Activated CD8-positive, alpha-beta memory T cell treated with anti-CD3 and anti-CD28 coated beads, Interleukin-2, amount 50 U/mL, for 48 hours (primary cell): ENCODE results near the gene NUDCD3.
A peak's percentile ranks its signal among the peaks of the same experiment; 100 is the strongest.

Experiments
- DNase-seq: peaks from one replicate; pipeline ENCODE4 v3.0.0-alpha.2; 2020

NUDCD3 gene

GRCh38 chr7:44477063-44477830 lies 13.2 kb downstream of the NUDCD3 start:
- DNase-seq, result peak; percentile 75

GRCh38 chr7:44476313-44476712 lies 14.1 kb downstream of the NUDCD3 start:
- DNase-seq, result no peak

GRCh38 chr7:44473295-44473694 lies 17.2 kb downstream of the NUDCD3 start:
- no peak for DNase-seq

- DNase-seq, result no peak
Observed at GRCh38 chr7:44472843-44473242, 17.6 kb downstream of the NUDCD3 start.

GRCh38 chr7:44471850-44472249 lies 18.6 kb downstream of the NUDCD3 start:
- no peak for DNase-seq

- no peak for DNase-seq
Observed at GRCh38 chr7:44471436-44471835, 19.0 kb downstream of the NUDCD3 start.

- DNase-seq, result no peak
Observed at GRCh38 chr7:44470628-44471245, 19.7 kb downstream of the NUDCD3 start.

GRCh38 chr7:44470135-44470479 lies 20.4 kb downstream of the NUDCD3 start:
- no peak for DNase-seq

- DNase-seq, result no peak
Observed at GRCh38 chr7:44469461-44470134, 20.9 kb downstream of the NUDCD3 start.

- DNase-seq, result no peak
Observed at GRCh38 chr7:44467217-44467548, 23.3 kb downstream of the NUDCD3 start.

- DNase-seq, result no peak
Observed at GRCh38 chr7:44466300-44467216, 23.9 kb downstream of the NUDCD3 start.

GRCh38 chr7:44465490-44465889 lies 25.0 kb downstream of the NUDCD3 start:
- DNase-seq, result no peak

GRCh38 chr7:44463169-44463808 lies 27.2 kb downstream of the NUDCD3 start:
- no peak for DNase-seq

GRCh38 chr7:44461387-44461786 lies 29.1 kb downstream of the NUDCD3 start:
- no peak for DNase-seq

- no peak for DNase-seq
Observed at GRCh38 chr7:44460325-44460724, 30.1 kb downstream of the NUDCD3 start.

- DNase-seq, result no peak
Observed at GRCh38 chr7:44455155-44455554, 35.3 kb downstream of the NUDCD3 start.

- no peak for DNase-seq
Observed at GRCh38 chr7:44454348-44454747, 36.1 kb downstream of the NUDCD3 start.

- no peak for DNase-seq
Observed at GRCh38 chr7:44451123-44451522, 39.3 kb downstream of the NUDCD3 start.

GRCh38 chr7:44449584-44449928 lies 40.9 kb downstream of the NUDCD3 start:
- no peak for DNase-seq

GRCh38 chr7:44448922-44449583 lies 41.4 kb downstream of the NUDCD3 start:
- DNase-seq, result no peak

- DNase-seq, result no peak
Observed at GRCh38 chr7:44447874-44448425, 42.5 kb downstream of the NUDCD3 start.
